GM18909 (cell line): Measurements from ENCODE around the gene COL24A1.
"Not testable (repeated sequence)": the region's sequence is repeated elsewhere in the genome, so short reads cannot be mapped to it uniquely, and the experiment has no call there.

ENCODE experiments used
- ATAC-seq: cut with Tn5 transposase; IDR thresholded peaks from one replicate; pipeline ENCODE4 v1.9.1; 2021; ENCODE audit warnings: mild to moderate bottlenecking; ENCODE audit not compliant: unreplicated experiment, poor library complexity

The COL24A1 gene

DNA sequence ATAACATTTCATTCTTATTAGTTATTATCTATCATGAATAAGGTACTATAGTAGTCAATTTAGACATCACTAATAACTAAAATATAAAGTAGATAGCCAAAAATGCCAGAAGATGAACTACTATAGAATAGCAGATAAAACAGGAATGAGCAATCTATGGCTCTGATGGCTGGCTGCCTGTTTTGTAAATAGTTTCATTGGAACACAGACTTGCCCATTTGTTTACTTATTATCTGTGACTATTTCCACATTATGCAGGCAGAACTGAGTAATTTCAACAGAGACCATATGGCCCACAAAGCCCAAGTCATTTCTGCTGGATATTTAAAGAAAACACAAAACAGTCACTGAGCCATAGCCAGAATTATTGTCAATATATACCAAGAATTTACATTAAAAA, 222.1 kb downstream of the COL24A1 start:
- no peak for ATAC-seq

GRCh38 chr1:85933961-85934360, 222.6 kb downstream of the COL24A1 start:
- no peak for ATAC-seq

GRCh38 chr1:85911742-85912141, 244.8 kb downstream of the COL24A1 start:
- no peak for ATAC-seq

- no peak for ATAC-seq
Observed at GRCh38 chr1:85900921-85901320, 255.7 kb downstream of the COL24A1 start.

- no peak for ATAC-seq
Observed at GRCh38 chr1:85898861-85899260, 257.7 kb downstream of the COL24A1 start.

GRCh38 chr1:85894651-85895050, 261.9 kb downstream of the COL24A1 start:
- ATAC-seq: peak; percentile 77

- ATAC-seq: no peak
Observed at GRCh38 chr1:85892366-85892765, 264.2 kb downstream of the COL24A1 start.

- no peak for ATAC-seq
Observed at GRCh38 chr1:85889870-85890269, 266.7 kb downstream of the COL24A1 start.

GRCh38 chr1:85888921-85889320, 267.7 kb downstream of the COL24A1 start:
- no peak for ATAC-seq

DNA sequence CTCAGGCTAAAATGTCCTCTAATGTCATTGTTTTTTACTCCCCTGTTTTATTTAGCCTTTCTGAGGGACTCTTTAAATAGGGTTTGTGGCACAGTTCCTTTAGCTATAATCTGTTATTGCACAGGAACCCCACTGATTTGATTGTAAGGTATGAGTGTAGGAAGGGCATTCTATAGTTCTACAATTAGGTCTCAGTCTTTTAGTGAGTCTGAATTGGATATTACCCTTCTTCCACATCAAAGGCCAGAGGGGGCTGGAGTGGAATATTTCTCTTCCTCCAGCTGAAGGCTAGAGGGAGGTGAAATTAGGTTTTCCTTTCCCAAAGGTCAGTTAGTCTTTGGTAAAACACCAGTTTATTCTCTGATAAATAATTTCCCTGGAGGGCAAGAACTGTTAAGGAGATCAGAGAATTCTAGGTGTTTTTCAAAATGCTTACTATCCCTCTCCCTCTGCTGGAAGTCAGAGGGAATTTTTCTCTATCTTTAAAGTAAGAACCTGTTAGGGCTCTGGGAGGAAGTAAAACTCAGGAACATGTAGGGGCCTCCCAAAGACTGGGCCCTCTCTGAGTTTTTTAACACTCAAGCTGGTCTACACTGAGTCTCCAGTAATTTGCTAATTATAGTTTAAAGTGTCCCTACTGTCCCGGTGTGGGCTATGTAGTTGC, 272.1 kb downstream of the COL24A1 start:
- no peak for ATAC-seq

DNA sequence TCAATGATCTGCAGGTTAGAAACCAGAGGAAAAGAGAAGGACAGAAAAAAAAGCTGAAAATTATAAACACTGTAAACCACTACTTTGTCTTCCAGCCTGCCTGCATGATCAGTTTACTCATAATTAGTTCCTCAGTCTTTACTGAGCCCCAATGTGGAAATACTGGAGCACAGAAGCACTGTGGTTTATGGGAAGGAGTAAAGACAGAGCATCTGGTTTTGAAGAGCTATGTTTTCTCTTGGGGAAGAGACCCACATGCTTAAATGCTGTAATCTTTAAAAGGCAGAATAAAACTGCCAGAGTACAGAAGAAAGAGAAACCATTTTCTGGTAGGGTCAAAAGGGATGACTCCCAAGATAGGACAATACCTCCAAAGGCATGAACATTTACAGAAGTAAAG, 289.4 kb downstream of the COL24A1 start:
- ATAC-seq: no peak

GRCh38 chr1:85865213-85865612, 291.4 kb downstream of the COL24A1 start:
- no peak for ATAC-seq

GRCh38 chr1:85864727-85865126, 291.8 kb downstream of the COL24A1 start:
- no peak for ATAC-seq

DNA sequence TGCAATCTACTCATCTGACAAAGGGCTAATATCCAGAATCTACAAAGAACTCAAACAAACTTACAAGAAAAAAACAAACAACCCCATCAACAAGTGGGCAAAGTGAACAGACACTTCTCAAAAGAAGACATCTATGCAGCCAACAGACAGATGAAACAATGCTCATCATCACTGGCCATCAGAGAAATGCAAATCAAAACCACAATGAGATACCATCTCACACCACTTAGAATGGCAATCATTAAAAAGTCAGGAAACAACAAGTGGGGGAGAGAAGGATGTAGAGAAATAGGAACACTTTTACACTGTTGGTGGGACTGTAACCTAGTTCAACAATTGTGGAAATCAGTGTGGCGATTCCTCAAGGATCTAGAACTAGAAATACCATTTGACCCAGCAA, 292.9 kb downstream of the COL24A1 start:
- not testable (repeated sequence) for ATAC-seq

DNA sequence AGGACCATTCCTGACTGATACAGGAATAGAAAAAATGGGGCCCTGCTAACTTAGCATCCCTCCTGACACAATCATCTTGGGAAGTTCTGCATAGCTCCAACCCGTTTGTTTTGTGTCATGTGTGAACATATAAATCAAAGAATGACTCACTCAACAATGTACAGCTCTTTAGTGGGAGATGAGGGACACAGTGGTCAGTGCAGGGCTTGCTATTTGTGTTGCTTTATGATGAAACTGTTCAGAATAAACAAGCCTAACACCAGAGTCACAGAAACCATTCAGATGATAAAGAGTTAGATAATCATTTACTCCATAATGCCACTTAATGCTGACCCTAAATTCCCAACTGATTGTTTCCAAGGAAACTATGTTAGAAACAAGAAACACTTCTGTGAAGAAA, 294.1 kb downstream of the COL24A1 start:
- no peak for ATAC-seq

- no peak for ATAC-seq
Observed at GRCh38 chr1:85857991-85858390, 298.6 kb downstream of the COL24A1 start.

- no peak for ATAC-seq
Observed at GRCh38 chr1:85850238-85850637, 306.3 kb downstream of the COL24A1 start.

DNA sequence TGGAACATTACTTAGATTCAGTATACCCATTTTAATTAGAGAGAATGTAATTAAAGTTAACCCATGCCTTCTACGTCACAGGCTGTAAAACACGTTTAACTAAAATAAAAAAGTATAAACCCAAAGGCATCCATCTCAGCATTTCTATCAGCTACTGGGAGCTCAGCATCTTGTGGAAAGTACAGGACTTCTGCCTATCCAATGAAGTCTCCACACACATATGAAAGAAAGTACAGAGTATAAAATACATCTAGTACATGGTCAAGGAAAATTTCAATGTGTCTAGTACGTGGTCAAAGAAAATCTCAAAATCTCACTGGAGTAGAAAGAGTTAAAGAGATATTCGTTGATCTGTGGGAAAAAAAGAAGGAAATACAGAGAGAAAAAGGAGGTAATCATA, 306.9 kb downstream of the COL24A1 start:
- ATAC-seq: no peak

DNA sequence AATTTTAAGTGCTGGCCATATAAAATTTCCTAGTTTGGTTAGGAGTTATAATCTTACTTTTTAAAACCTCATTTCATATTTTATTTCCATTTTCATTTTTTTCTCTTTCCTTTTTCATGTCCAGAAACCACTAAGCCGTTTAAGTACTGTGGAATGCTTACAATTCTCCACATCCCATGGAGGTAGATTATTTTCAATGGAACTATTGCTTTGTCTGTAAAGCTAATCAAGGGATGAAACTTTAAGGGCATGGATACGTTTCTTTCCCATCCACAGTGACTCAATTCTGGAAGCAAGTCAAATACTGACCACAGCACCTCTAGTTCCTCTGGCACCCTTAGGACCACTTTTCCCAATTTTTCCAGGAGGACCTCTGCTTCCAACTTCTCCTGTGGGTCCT, 309.2 kb downstream of the COL24A1 start:
- ATAC-seq: no peak

DNA sequence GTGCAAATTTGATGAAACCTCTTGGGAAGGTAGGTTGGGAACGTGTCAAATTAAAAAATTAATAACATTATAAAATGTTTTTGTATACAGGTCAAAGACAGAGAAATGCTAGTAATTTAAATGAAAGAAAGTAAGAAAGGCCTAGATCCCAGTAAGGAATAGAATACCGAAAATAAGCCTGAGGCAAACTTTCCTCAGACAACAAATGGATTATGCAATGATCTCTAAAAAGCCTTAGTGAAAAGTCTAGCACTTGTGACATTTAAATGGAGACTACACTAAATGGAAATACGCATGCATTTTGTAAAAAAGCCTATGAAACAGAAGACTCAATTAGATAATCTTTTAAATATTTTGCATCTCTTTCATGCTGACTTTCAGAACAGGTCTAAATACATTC, 309.9 kb downstream of the COL24A1 start:
- ATAC-seq: no peak

DNA sequence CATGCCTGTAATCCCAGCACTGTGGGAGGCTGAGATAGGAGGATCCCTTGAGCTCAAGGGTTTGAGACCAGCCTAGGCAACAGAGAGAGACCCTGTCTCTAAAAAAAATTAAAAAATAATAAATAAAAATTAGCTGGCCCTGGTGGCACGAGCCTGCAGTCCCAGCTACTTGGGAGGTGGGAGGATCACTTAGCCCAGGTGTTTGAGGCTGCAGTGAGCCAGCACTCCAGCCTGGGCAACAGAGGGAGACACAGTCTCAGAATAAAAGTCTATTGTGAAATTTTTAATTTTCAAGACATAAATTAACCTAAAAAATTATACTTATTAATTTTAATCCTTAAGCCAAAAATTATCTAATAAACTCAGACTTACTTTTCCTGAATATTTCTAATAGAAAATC, 317.1 kb downstream of the COL24A1 start:
- ATAC-seq: no peak

DNA sequence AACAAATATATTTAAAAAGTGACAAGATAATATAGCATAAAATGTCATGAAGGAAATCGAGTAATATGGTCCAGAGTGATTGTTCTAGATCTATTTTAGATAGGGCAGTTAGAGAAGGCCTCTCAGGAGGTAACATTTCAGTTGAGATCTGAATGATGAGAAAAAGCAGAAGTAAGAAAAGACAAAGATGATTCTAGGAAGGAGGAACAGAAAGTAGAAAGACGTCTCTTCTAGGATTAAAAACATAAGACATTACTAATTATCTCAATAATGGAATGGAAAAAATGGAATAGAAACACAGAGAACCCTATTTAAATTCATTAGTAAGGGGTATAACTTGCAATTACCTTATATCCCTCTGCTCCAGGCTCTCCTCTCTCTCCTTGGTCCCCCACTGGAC, 318.3 kb downstream of the COL24A1 start:
- peak; percentile 84 for ATAC-seq

DNA sequence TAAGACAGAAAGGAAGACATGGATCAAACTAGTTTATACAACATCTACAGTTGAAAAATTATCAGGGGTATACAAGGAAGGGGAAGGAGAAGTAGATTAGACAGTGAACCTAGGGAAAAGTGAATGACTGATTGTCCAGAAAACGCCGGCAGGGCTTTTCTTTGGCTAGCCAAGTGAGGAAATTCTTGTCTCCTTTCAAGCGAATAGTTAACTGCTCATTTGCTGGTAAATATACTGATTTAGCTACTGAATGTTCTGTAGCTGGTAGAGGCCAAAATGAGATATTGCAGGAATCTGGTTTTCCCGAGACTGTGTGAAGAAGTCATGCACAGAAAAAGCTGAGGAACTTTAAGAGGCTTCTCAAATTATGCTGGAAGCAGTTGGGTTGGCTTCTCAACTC, 319.8 kb downstream of the COL24A1 start:
- ATAC-seq: no peak
